IgD-negative memory B cell (primary cell): ENCODE results near the gene GPATCH2. TPM values are rescaled to one million over a fixed set of nuclear protein-coding genes. Genes with fewer than 3 reads are reported as not detected.

ENCODE experiments used
- H3K27ac Mint-ChIP-seq, 3 donors: one replicate each; pipeline ENCODE4 v1.8.0; 2020 to 2022; ENCODE audit warnings: mild to moderate bottlenecking in 3 of 3, mixed read lengths in 3 of 3, moderate library complexity in 1 of 3
- H3K27me3 Mint-ChIP-seq: one replicate; pipeline ENCODE4 v1.8.0; 2021; ENCODE audit warnings: mixed read lengths
- H3K36me3 Mint-ChIP-seq: one replicate; pipeline ENCODE4 v1.8.0; 2020; ENCODE audit warnings: mild to moderate bottlenecking, mixed read lengths
- H3K4me1 Mint-ChIP-seq, 3 donors: one replicate each; pipeline ENCODE4 v1.8.0; 2020 to 2022; ENCODE audit warnings: mixed read lengths in 3 of 3, mild to moderate bottlenecking in 1 of 3
- H3K4me3 Mint-ChIP-seq, 4 donors: one replicate each; pipeline ENCODE4 v1.8.0; 2020 to 2022; ENCODE audit warnings: mild to moderate bottlenecking in 4 of 4, mixed read lengths in 4 of 4, moderate library complexity in 3 of 4
- H3K9me3 Mint-ChIP-seq, 3 donors: one replicate each; pipeline ENCODE4 v1.8.0; 2020 to 2021; ENCODE audit warnings: mixed read lengths in 3 of 3, mild to moderate bottlenecking in 1 of 3
- polyA plus RNA-seq: library from polyadenylated mRNA; unstranded; fragments of 300-500 nt; fragmentation: Illumina TruSeq; gene quantifications from one replicate; pipeline ENCODE4 v1.2.3, GENCODE V29; 2021

Gene GPATCH2
- polyA plus RNA-seq, 1 donor from 2014 or later, result 2.9 TPM

GRCh38 chr1:217469983-217470382, 160.9 kb downstream of the GPATCH2 start:
- H3K36me3 Mint-ChIP-seq, result peaks cover 3% of the 10 kb centered on the region
- H3K9me3 Mint-ChIP-seq, result peaks cover 1 to 13% (median 2%) of the 10 kb centered on the region in 3 donors
- H3K27ac Mint-ChIP-seq, result no peak overlapping the region
- peaks cover 0 to 2% (median 1%) of the 10 kb centered on the region in 3 donors for H3K4me1 Mint-ChIP-seq
- H3K27me3 Mint-ChIP-seq, result no peaks in the 10 kb centered on the region
- H3K4me3 Mint-ChIP-seq, result no peak overlapping the region

- Mint-ChIP-seq H3K36me3 (peaks cover 6% of the 10 kb centered on the region), H3K4me3 (no peak overlapping the region), H3K9me3 (peaks cover 1 to 18% (median 2%) of the 10 kb centered on the region in 3 donors), H3K27ac (peak overlapping the region in 1 of 3 donors; percentile 21), H3K27me3 (no peaks in the 10 kb centered on the region), H3K4me1 (peaks cover 0 to 2% (median 0%) of the 10 kb centered on the region in 3 donors)
These were observed 165.8 kb downstream of the GPATCH2 start for GRCh38 chr1:217465102-217465501.

DNA sequence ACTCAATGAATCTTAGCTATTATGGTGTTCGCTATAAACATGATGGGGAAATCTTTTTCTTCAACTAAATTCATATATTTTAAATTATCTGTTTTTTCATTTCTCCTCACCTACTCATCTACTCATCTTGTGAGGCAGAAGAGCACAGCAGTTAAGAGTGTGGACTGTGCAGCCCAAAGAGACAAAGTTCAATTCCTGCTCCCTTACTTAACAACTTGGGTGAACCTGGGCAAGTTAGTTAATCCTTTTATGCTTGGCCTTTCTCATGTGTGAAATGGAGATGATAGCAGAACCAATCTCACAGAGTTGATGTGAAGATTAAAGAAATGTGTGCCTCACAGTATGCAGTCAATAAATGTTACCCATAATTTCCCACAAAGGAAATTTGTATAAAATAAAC, 168.2 kb downstream of the GPATCH2 start:
- no peak overlapping the region for H3K4me3 Mint-ChIP-seq
- H3K36me3 Mint-ChIP-seq, result peaks cover 15% of the 10 kb centered on the region
- peaks cover 1 to 21% (median 2%) of the 10 kb centered on the region in 3 donors for H3K9me3 Mint-ChIP-seq
- no peaks in the 10 kb centered on the region for H3K27me3 Mint-ChIP-seq
- no peak overlapping the region for H3K27ac Mint-ChIP-seq
- peaks cover 0 to 2% (median 0%) of the 10 kb centered on the region in 3 donors for H3K4me1 Mint-ChIP-seq

DNA sequence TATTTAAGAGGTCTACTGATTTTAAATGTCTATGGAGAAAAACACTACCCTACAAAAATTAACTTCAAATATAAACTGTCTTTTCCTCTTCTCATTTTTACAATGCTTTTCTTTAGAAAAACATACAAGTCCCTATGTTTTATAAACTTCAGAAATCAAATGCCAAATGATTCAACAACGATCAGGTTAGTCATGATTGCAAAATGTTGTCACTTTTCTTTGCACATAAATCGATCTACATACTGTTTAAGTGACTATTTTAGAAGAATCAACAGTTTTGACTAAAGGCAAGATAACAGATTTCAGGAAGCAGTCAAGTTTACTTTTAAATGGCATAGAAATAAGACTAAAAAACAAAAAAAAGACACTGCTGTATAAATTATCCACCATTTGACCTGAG, 168.7 kb downstream of the GPATCH2 start:
- H3K4me3 Mint-ChIP-seq, result no peak overlapping the region
- peaks cover 1 to 21% (median 2%) of the 10 kb centered on the region in 3 donors for H3K9me3 Mint-ChIP-seq
- H3K27ac Mint-ChIP-seq, result no peak overlapping the region
- H3K36me3 Mint-ChIP-seq, result peaks cover 19% of the 10 kb centered on the region
- H3K4me1 Mint-ChIP-seq, result peaks cover 0 to 2% (median 0%) of the 10 kb centered on the region in 3 donors
- H3K27me3 Mint-ChIP-seq, result no peaks in the 10 kb centered on the region

DNA sequence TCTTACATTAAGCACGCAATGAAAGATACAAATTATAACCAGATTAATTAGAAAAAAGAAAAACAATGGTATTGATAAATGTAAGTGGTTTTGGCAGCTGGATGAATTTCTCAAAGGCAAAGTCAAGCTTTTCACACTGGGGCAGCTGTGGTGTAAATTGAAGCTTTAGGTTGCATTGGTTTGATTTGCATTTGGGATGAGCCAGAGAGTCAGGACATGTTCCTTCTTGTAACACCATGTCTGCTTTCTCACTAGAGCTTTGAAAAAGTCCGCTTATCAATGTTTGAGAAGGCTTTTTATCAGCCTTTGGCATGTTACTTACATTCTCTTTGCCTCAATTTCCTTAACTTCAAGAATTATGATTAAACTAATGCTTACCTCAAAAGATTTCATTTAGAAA, 173.9 kb downstream of the GPATCH2 start:
- Mint-ChIP-seq H3K4me3 (no peak overlapping the region), H3K27me3 (no peaks in the 10 kb centered on the region), H3K9me3 (peaks cover 0 to 3% (median 0%) of the 10 kb centered on the region in 3 donors), H3K36me3 (peaks cover 17% of the 10 kb centered on the region), H3K4me1 (no peaks in the 10 kb centered on the region), H3K27ac (no peak overlapping the region)

DNA sequence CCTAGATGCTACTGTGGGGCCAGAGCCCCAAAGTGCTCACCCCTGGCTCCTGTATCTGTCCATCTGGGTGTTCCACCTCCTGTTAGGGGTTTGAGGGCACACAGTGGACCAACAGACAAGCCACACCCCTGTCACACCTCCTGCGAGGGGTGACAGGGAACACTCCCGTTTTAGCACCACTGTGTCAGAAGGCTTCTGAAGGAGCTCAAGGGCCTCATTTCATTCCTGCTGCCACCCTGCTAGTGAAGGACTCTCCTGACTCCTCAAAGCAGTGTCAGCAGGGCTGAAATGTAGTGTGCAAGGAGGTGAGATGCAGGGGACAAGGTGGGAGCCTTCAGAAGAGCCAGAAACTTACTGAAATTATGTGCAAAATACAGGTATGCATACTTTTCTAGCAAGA, 174.6 kb downstream of the GPATCH2 start:
- peaks cover 17% of the 10 kb centered on the region for H3K36me3 Mint-ChIP-seq
- H3K27me3 Mint-ChIP-seq, result no peaks in the 10 kb centered on the region
- no peak overlapping the region for H3K27ac Mint-ChIP-seq
- no peaks in the 10 kb centered on the region for H3K4me1 Mint-ChIP-seq
- peaks cover 0 to 3% (median 2%) of the 10 kb centered on the region in 3 donors for H3K9me3 Mint-ChIP-seq
- no peak overlapping the region for H3K4me3 Mint-ChIP-seq

DNA sequence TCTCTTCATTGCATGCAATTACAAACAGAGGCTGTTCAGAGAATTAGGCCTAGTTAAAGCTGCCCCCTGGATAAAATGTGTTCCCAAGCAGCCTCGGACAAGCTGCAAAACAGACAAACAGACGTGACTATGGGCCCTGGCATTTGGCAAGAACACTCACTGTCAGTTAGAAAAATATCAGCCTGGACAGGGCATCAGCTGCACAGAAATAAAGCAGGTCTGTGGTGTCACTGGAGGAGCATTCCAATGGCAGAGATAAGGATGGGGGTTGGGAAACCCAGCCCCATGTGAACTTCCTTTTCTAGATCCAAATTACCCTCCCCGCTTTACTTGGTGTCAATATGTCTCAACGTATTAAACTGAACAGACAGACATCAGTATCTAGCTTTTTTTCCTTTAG, 177.1 kb downstream of the GPATCH2 start:
- Mint-ChIP-seq H3K9me3 (peaks cover 0 to 3% (median 2%) of the 10 kb centered on the region in 3 donors), H3K36me3 (peaks cover 14% of the 10 kb centered on the region), H3K27ac (no peak overlapping the region), H3K4me3 (no peak overlapping the region), H3K4me1 (no peaks in the 10 kb centered on the region), H3K27me3 (no peaks in the 10 kb centered on the region)

- Mint-ChIP-seq H3K9me3 (peaks cover 0 to 3% (median 0%) of the 10 kb centered on the region in 3 donors), H3K36me3 (peaks cover 17% of the 10 kb centered on the region), H3K27ac (no peak overlapping the region), H3K4me3 (no peak overlapping the region), H3K4me1 (no peaks in the 10 kb centered on the region), H3K27me3 (no peaks in the 10 kb centered on the region)
These were observed 181.5 kb downstream of the GPATCH2 start for GRCh38 chr1:217449370-217449769.

DNA sequence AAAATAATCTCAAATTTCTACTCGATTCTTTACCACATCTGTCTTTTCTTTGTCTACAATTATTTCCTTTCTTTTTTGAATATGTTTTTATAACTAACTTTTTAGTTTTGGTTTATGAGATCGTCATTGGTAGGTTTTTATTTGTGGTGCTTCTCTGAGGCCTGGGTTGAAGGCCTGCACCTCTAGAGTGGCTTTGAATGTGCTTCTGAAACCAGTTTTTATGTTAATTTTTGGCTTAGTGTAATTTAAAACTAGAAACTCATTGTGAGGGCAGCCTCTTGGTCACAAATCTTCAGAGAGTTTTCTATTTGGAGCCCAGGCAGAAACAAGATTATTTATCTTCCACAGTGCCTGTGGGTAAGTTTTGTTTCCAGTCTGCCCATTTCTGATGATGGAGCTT, 187.0 kb downstream of the GPATCH2 start:
- H3K27me3 Mint-ChIP-seq, result no peaks in the 10 kb centered on the region
- peaks cover 7 to 8% (median 8%) of the 10 kb centered on the region in 3 donors for H3K9me3 Mint-ChIP-seq
- no peak overlapping the region for H3K4me3 Mint-ChIP-seq
- H3K27ac Mint-ChIP-seq, result no peak overlapping the region
- no peaks in the 10 kb centered on the region for H3K4me1 Mint-ChIP-seq
- H3K36me3 Mint-ChIP-seq, result peaks cover 33% of the 10 kb centered on the region

- Mint-ChIP-seq H3K27me3 (no peaks in the 10 kb centered on the region), H3K27ac (no peak overlapping the region), H3K36me3 (peaks cover 18% of the 10 kb centered on the region), H3K9me3 (peaks cover 4 to 10% (median 8%) of the 10 kb centered on the region in 3 donors), H3K4me1 (no peaks in the 10 kb centered on the region), H3K4me3 (no peak overlapping the region)
These were observed 193.5 kb downstream of the GPATCH2 start for GRCh38 chr1:217437376-217437775.

DNA sequence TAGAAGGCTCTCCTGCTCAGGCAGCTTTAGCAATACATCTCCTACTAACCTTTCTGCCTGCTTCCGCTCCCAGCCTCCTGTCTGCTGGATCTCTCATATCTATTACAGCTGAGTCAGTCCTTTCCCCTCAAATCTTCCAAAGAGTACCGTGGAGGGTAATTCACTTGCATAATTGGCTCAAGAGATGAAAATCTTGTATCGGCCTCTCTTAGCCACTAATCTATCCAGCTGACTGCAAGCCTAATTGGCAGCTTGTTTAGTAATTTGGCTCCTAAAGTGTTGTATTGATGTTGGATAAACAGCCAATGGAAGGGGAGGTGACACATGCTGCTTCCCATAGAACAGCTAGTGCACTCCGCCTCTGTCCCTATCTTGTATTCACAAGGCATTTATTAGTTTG, 195.7 kb downstream of the GPATCH2 start:
- Mint-ChIP-seq H3K4me1 (no peaks in the 10 kb centered on the region), H3K4me3 (no peak overlapping the region), H3K36me3 (peaks cover 20% of the 10 kb centered on the region), H3K27ac (no peak overlapping the region), H3K9me3 (peaks cover 3 to 10% (median 4%) of the 10 kb centered on the region in 3 donors), H3K27me3 (no peaks in the 10 kb centered on the region)

GRCh38 chr1:217433664-217434063, 197.2 kb downstream of the GPATCH2 start:
- Mint-ChIP-seq H3K4me1 (no peaks in the 10 kb centered on the region), H3K36me3 (peaks cover 14% of the 10 kb centered on the region), H3K4me3 (no peak overlapping the region), H3K9me3 (no peaks in the 10 kb centered on the region), H3K27me3 (no peaks in the 10 kb centered on the region), H3K27ac (no peak overlapping the region)

- Mint-ChIP-seq H3K27me3 (no peaks in the 10 kb centered on the region), H3K4me1 (no peaks in the 10 kb centered on the region), H3K9me3 (no peaks in the 10 kb centered on the region), H3K27ac (no peak overlapping the region), H3K36me3 (peaks cover 14% of the 10 kb centered on the region), H3K4me3 (no peak overlapping the region)
These were observed 198.6 kb downstream of the GPATCH2 start for GRCh38 chr1:217432339-217432738.

GRCh38 chr1:217431395-217431794, 199.5 kb downstream of the GPATCH2 start:
- no peak overlapping the region for H3K27ac Mint-ChIP-seq
- no peaks in the 10 kb centered on the region for H3K27me3 Mint-ChIP-seq
- no peak overlapping the region for H3K4me3 Mint-ChIP-seq
- H3K36me3 Mint-ChIP-seq, result peaks cover 14% of the 10 kb centered on the region
- H3K4me1 Mint-ChIP-seq, result no peaks in the 10 kb centered on the region
- no peaks in the 10 kb centered on the region for H3K9me3 Mint-ChIP-seq

GRCh38 chr1:217425422-217425821, 205.5 kb downstream of the GPATCH2 start:
- peaks cover 1% of the 10 kb centered on the region for H3K36me3 Mint-ChIP-seq
- peaks cover 3% of the 10 kb centered on the region for H3K27me3 Mint-ChIP-seq
- H3K27ac Mint-ChIP-seq, result no peak overlapping the region
- no peak overlapping the region for H3K4me3 Mint-ChIP-seq
- H3K9me3 Mint-ChIP-seq, result no peaks in the 10 kb centered on the region
- H3K4me1 Mint-ChIP-seq, result no peaks in the 10 kb centered on the region

DNA sequence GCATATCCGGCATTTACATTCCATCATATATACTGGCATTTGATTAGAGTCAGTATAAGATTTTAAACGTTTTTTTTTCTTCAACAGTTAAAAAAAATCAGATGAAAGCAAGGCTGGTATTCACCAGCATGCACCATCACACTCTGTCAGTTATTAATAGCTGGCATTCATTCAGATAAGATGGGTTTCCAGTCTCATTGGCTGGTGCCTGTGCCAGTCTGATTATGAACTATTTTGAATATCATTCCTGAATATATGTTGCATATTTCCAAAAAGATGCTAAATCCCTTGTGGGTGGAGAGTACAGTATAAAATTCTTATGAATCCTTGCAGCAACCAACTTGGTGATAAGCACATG, 211.7 kb downstream of the GPATCH2 start:
- Mint-ChIP-seq H3K4me1 (no peaks in the 10 kb centered on the region), H3K27ac (no peak overlapping the region), H3K9me3 (no peaks in the 10 kb centered on the region), H3K4me3 (no peak overlapping the region), H3K27me3 (peaks cover 3% of the 10 kb centered on the region), H3K36me3 (no peaks in the 10 kb centered on the region)
